PFSK-1 (cell line): Measurements from ENCODE around the gene KRTAP5-10.

ENCODE experiments used
- FOXP2 ChIP-seq: optimal IDR thresholded peaks from 2 replicates; pipeline ENCODE3; 2011; ENCODE audit warnings: borderline replicate concordance, control low read depth, inconsistent platforms; ENCODE audit not compliant: insufficient read depth; ENCODE audit errors: extremely low read length, extremely low read depth
- POLR2AphosphoS5 ChIP-seq: IDR thresholded peaks from 2 replicates; pipeline ENCODE4 v1.6.1; 2012; ENCODE audit warnings: low read depth, mild to moderate bottlenecking, control low read depth, low read length, moderate library complexity
- SIN3A ChIP-seq: IDR thresholded peaks from 2 replicates; pipeline ENCODE4 v1.6.1; 2012; ENCODE audit warnings: mild to moderate bottlenecking, low read length, moderate library complexity, borderline replicate concordance; ENCODE audit not compliant: insufficient read depth
- TAF1 ChIP-seq: IDR thresholded peaks from 2 replicates; pipeline ENCODE4 v1.6.1; 2012; ENCODE audit warnings: low read length, control low read depth, borderline replicate concordance; ENCODE audit not compliant: insufficient read depth
- TF ChIP-seq, protein P1 (sequence below), 2 experiments: IDR thresholded peaks; 2 replicates each; pipeline versions ENCODE4 v1.6.1 to v1.8.0; 2011 to 2012; ENCODE audit warnings: low read depth in 2 of 2, low read length in 2 of 2, control low read depth in 1 of 2, inconsistent platforms in 1 of 2, mild to moderate bottlenecking in 1 of 2, moderate library complexity in 1 of 2; ENCODE audit not compliant: insufficient read depth in 1 of 2

KRTAP5-10 gene

DNA sequence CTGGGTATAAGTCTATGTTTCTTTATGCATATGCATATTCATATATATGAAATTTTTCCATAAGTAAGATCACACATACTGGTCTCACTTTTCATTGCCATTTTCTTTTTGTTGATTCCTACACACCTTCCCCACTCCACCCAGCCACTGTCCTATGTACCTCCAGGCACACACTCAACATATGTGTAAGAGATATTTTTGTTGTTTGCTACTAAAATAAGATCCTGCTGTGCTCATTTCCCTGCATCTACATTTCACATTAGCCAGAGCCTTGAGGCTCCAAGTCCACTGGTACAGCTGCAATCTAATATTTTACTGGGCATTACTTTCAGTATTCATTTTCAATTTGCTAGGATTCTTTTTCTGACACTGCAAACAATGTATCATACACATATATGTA, 8.1 kb upstream of the KRTAP5-10 start:
- TF ChIP-seq FOXP2 (no peak), POLR2AphosphoS5 (no peak), SIN3A (no peak), TAF1 (no peak)
- TF ChIP-seq, protein P1, sequence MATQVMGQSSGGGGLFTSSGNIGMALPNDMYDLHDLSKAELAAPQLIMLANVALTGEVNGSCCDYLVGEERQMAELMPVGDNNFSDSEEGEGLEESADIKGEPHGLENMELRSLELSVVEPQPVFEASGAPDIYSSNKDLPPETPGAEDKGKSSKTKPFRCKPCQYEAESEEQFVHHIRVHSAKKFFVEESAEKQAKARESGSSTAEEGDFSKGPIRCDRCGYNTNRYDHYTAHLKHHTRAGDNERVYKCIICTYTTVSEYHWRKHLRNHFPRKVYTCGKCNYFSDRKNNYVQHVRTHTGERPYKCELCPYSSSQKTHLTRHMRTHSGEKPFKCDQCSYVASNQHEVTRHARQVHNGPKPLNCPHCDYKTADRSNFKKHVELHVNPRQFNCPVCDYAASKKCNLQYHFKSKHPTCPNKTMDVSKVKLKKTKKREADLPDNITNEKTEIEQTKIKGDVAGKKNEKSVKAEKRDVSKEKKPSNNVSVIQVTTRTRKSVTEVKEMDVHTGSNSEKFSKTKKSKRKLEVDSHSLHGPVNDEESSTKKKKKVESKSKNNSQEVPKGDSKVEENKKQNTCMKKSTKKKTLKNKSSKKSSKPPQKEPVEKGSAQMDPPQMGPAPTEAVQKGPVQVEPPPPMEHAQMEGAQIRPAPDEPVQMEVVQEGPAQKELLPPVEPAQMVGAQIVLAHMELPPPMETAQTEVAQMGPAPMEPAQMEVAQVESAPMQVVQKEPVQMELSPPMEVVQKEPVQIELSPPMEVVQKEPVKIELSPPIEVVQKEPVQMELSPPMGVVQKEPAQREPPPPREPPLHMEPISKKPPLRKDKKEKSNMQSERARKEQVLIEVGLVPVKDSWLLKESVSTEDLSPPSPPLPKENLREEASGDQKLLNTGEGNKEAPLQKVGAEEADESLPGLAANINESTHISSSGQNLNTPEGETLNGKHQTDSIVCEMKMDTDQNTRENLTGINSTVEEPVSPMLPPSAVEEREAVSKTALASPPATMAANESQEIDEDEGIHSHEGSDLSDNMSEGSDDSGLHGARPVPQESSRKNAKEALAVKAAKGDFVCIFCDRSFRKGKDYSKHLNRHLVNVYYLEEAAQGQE (IDR thresholded peaks at IDR 0.05; ENCODE audit: insufficient read depth in 1 of 2, low read depth in 2 of 2, low read length in 2 of 2), result no peak

DNA sequence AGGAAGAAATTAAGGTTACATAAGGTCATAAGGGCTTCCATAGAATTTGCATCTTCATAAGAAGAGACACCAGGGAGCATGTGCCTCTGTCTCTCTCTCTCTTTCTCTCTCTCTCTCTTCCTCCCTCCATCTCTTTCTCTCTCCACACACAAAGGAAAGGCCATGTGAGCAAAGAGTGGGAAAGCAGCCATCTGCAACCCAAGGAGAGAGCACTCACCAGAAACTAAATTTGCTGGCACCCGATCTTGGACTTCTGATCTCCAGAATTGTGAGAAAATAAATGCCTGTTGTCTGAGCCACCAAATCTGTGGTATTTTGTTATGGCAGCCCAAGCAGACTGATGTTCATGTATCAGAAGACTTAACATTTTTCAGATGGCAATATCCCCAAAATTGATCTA, 6.4 kb upstream of the KRTAP5-10 start:
- TF ChIP-seq SIN3A (no peak), POLR2AphosphoS5 (no peak), FOXP2 (no peak), TAF1 (no peak)
- TF ChIP-seq, protein P1 (IDR thresholded peaks at IDR 0.05; ENCODE audit: insufficient read depth in 1 of 2, low read depth in 2 of 2, low read length in 2 of 2), result no peak

DNA sequence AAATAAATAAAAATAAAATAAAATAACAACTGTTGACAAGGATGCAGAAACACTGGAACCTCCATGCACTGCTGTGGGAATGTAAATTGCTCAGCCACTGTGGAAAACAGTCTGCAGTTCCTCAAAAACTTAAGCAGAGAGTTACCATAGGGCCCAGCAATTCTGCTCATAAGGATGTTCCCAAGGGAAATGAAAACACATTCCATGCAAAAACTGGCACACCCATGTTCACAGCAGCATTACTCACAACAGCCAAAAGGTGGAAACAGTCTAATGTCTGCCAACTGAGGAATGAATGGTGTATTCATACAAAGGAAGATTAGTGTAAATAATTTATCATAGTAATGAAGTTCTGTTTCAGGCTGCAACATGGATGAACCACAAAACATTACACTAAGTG, 3.2 kb upstream of the KRTAP5-10 start:
- TF ChIP-seq SIN3A (no peak), FOXP2 (no peak), TAF1 (no peak), POLR2AphosphoS5 (no peak)
- TF ChIP-seq, protein P1 (IDR thresholded peaks at IDR 0.05; ENCODE audit: insufficient read depth in 1 of 2, low read depth in 2 of 2, low read length in 2 of 2), result no peak

DNA sequence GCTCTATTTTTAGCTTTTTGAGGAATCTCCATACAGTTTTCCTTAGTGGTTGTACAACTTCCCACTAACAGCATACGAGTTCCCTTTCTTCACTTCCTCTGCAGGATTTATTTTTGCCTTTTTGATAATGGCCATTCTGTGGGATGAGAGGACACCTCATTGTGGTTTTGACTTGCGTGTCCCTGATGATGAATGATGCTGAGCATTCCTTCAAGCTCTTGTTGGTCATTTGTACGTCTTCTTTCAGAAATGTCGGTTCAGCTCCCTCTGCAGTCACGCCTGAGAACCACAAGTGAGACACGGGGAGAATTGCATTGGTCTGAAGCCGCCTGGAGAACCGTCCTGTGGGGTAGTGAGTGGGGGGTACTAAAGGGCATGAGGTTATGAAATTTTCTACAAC, 2.0 kb upstream of the KRTAP5-10 start:
- TF ChIP-seq POLR2AphosphoS5, result no peak
- TF ChIP-seq, protein P1 (IDR thresholded peaks at IDR 0.05; ENCODE audit: insufficient read depth in 1 of 2, low read depth in 2 of 2, low read length in 2 of 2), result no peak
- no peak for TF ChIP-seq SIN3A
- TF ChIP-seq TAF1, result no peak
- TF ChIP-seq FOXP2, result no peak

DNA sequence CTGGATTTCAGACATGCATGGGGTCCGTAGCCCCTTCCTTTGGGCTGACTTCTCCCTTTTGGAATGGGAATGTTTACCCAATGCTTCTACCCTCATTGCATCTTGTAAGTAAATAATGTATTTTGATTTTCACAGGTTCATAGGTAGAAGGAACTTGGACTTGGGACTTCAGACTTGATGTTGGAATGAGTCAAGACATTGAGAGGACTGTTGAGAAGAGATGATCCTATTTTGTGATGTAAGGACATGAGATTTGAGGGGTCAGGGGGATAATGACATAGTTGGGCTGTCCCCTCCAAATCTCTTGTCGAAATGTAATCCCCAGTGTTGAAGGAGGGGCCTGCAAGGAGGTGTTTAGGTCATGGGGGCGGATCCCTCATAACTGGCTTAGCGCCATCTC, 933 bp upstream of the KRTAP5-10 start:
- TF ChIP-seq SIN3A (no peak), POLR2AphosphoS5 (no peak), FOXP2 (no peak), TAF1 (no peak)
- TF ChIP-seq, protein P1 (IDR thresholded peaks at IDR 0.05; ENCODE audit: insufficient read depth in 1 of 2, low read depth in 2 of 2, low read length in 2 of 2), result no peak
